ENCODE data around the gene ABHD17B.

ABHD17B gene

DNA sequence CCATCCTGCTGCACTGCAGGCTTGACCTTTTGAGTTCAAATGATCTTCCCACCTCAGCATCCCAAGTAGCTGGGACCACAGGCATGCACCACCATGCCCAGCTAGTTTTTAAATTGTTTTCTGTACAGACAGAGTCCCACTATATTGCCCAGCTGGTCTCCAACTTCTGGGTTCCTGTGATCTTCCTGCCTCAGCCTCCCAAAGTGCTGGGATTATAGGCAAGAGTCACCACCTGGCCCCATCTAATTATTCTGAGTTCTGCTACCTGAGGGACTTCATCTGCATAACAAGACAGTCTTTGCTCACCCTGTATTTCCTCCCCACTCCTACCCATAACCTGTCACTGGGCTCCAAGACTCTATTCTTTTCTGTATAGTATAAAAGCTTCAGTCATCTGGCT lies 88.1 kb downstream of the ABHD17B start:
- intact Hi-C loops (cut with DNase I): no loop called here
- no peak for DNase-seq

DNA sequence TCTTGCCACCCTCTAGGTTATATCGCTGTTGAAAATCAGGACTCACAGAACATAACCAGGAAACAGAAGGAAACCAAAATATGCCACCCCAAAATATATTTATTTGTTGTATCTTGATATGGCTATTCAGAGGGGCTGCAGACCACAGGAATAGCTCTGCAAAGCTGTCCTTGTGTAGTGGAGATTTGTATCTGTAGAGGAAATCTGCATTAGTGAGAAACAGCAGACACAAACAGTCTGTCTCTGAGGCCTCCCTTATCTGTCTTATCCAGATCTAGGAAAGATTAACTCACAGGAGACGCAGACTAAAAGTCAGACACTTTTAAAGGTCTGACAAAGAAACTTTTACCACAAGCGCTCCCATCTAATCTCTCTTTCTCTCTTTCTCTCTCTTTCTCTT lies 88.5 kb downstream of the ABHD17B start:
- DNase-seq: no peak
- intact Hi-C loops (cut with DNase I): no loop called here

DNA sequence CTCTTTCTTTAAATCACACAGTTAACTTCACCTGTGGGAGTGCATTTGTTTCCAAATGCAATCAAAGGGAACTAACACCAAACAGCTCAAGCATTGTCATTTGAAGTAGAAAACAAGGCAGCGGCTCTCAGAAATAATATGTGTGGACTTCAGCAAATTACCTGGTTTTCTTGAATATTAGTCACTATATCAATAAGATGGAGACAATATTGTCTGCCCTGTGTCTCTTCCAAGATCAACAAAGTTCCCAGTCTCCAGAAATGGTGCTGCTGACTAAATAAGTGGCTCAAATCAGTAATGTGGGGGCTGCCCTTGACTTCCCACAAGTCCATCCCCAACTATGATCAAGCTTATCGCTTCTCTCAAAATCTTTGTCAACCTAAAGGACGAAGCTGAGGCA lies 89.6 kb downstream of the ABHD17B start:
- no peak for DNase-seq
- intact Hi-C loops (cut with DNase I): no loop called here

DNA sequence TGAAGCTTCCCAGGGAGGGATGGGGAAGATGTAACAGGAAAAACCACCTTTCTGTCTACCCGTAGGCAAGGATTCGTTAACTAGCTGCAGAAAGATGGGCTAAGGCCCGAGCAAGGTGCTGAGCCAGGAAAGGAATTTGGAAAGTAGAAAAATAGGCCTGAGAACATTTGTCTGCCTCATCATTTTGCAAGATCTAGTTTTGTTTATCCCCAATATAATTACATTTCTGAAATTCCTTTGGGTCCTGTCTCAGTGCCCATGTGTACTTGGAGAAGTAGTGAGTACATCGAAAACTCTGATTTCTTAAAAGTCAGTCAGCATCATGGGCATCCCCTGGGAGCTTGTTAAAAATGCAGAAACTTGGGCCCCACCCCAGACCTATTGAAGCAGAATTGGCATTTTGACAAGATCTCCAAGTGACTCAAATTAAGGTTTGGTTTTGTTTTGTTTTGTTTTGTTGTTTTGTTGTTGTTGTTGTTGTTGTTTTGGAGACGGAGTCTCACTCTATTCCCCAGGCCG lies 90.5 kb downstream of the ABHD17B start:
- no peak for DNase-seq
- intact Hi-C loops (cut with DNase I): no loop called here

DNA sequence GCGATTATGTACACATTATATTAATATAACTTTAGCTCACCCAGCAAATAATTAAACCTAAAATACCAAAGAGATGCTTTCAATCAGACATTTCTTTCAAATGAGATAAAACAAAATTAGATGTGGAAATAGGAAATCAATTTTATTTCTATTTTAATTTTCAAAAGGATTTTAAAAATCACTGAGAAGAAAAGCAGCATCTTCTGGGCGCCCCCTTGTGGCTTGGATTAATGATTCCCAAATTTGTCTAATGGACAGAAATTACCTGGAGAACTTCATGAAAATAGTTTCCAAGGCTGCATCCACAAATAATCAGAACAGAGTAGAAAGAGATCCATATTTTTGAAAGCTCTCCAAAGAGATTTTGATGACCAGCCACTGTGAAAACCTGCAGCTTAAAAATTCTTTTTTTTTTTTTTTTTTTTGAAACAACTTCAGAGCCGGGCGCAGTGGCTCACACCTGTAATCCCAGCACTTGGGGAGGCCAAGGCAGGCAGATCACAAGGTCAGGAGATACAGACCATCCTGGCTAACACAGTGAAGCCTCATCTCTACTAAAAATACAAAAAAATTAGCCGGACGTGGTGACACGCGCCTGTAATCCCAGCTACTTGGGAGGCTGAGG lies 91.8 kb downstream of the ABHD17B start:
- DNase-seq: peak in 3 of 10 donors; percentile 40 to 52 (median 42)
- intact Hi-C loops (cut with DNase I): loop anchor here (10.0 kb wide), 1 partner anchor 534 kb away; no protein-coding TSS in a partner anchor

DNA sequence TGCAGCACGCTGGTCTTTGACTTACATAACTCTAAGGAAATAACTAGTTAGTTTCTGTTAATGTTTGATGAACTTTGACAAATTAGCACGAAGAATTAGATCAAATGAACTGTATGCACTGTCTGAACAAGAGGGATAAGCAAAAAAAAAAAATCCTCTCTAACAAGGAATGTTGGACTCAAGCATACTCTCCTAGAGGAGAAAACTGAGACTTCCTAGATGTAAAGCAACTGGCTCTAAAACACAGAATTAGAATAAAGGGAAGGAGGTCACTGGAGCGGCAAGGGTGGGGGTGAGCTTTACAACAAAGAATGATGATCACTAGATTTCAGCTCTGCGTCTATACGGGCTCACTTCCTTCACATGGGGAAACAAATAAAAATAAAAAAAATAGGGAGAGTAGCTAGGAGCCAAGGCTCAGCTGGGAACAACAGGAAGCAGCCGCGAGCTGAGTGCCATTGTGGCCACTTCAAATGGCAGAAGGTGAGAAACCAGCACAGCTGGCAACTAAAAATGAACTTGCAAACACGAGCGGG lies 94.0 kb downstream of the ABHD17B start:
- intact Hi-C loops (cut with DNase I): loop anchor here (10.0 kb wide), 1 partner anchor 532 kb away; no protein-coding TSS in a partner anchor
- no peak for DNase-seq
